ENCODE measurements around the gene SMIM28. TPM values are rescaled to one million over a fixed set of nuclear protein-coding genes. Genes with fewer than 3 reads are reported as not detected.

SMIM28 gene
- total RNA-seq, 2 donors from 2014 or later = not detected

Other genes starting within 250 kb of the SMIM28 start
- under 1 TPM; 0.25 to 0.45 TPM for gene ARFGEF3, start 216.0 kb upstream of the SMIM28 start, total RNA-seq
- not detected for gene PBOV1, start 159.4 kb upstream of the SMIM28 start, total RNA-seq
- 10 to 100 TPM; 14.4 to 17.2 TPM for gene HEBP2, start 26.3 kb downstream of the SMIM28 start, total RNA-seq
- under 1 TPM; 0.14 to 0.73 TPM for gene NHSL1, start 121.6 kb downstream of the SMIM28 start, total RNA-seq